Activated naive CD8-positive, alpha-beta T cell treated with anti-CD3 and anti-CD28 coated beads, Interleukin-2, amount 50 U/mL, for 24 hours (primary cell): ENCODE results near the gene ZBTB24.
A peak's percentile ranks its signal among the peaks of the same experiment; 100 is the strongest.
"Not testable (repeated sequence)": the region's sequence is repeated elsewhere in the genome, so short reads cannot be mapped to it uniquely, and the experiment has no call there.

Experiments used
- ATAC-seq: fragments of 150-1000 bp; cut with Tn5 transposase; one replicate; pipeline ENCODE4 v1.10.0; 2021
- DNase-seq: peaks from one replicate; pipeline ENCODE4 v3.0.0; 2021
- H3K27ac Mint-ChIP-seq: one replicate; pipeline ENCODE4 v1.8.0; 2021; ENCODE audit warnings: mild to moderate bottlenecking, mixed read lengths
- H3K27me3 Mint-ChIP-seq: one replicate; pipeline ENCODE4 v1.8.0; 2021; ENCODE audit warnings: mixed read lengths
- H3K36me3 Mint-ChIP-seq: one replicate; pipeline ENCODE4 v1.8.0; 2021; ENCODE audit warnings: low read depth, mixed read lengths
- H3K4me1 Mint-ChIP-seq: one replicate; pipeline ENCODE4 v1.8.0; 2021; ENCODE audit warnings: mixed read lengths
- H3K4me3 Mint-ChIP-seq: one replicate; pipeline ENCODE4 v1.8.0; 2021; ENCODE audit warnings: mild to moderate bottlenecking, moderate library complexity, mixed read lengths
- H3K9me3 Mint-ChIP-seq: one replicate; pipeline ENCODE4 v1.8.0; 2021; ENCODE audit warnings: mixed read lengths

ZBTB24 gene

DNA sequence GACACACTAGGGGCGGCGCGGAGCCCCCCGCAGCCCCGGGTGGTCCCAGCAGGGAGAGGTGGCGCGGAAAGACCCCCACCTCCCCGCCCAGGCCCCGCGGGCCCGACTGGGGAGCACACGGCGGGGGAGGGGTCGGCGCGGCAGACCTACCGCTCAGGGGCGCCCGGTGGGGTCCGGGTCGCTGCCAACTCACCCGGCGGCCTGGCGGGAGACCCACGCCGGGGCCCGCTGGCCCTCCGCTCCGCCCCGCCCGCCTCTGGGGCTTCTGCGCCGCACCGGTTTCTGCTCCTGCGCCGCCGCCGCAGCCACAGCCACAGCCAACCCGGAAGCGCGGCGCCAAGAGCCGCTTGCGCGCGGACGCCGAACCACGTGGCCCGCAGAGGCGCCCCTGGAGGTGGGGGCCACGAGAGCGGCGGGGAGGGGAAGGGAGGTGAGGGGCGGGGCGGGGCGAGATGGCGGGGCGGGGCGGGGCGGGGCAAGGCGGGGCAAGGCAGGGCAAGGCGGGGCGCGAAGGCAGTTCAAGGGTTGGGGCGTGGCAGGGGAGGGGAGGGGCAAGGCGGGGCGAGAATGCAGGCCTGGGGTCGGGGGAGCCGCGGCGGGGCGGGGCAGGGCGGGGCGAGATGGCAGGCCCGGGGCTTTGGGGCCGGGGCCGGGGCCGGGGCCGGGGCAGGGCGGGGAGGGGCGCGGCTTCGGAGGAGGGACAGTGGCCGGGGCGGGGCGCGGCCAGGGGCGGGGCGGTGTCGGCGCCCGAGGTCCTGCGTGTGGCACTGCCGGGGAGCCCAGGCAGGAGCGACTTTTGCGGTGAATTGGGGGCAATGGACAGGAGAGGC, at the start of gene ZBTB24:
Gene ZBTB24, minus strand, starts transcription at position 315 of the 830 bp plus-strand sequence. CDS start 1,193 bp downstream, outside the sequence.
- Mint-ChIP-seq H3K36me3 (peaks cover 37% of the 10 kb centered on the region), H3K9me3 (no peaks in the 10 kb centered on the region), H3K4me1 (peaks cover 42% of the 10 kb centered on the region), H3K27ac (peak within 1 kb of the TSS; percentile 93), H3K4me3 (peak within 1 kb of the TSS; percentile 96), H3K27me3 (peaks cover 1% of the 10 kb centered on the region)
- peak; percentile 89 for DNase-seq
- peak; percentile 82 for ATAC-seq

DNA sequence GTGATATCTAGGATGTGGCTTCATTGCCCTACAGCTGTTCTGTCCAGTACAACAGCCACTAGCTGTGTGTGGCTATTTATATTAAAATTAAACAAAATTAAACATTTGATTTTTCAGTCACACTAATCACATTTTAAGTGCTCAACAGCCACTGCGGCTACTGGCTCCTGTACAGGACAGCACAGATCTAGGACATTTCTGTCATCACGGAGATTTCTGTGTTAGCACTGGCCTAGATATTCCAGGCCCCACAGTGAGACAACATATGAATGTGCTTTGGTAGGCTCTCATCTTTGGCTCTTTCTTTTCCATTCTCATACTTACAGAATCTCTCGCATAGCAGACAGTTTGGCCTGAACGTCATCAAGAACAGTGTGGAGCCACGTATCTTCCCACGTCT, 48.4 kb upstream of the ZBTB24 start:
- Mint-ChIP-seq H3K27me3 (no peaks in the 10 kb centered on the region), H3K36me3 (no peaks in the 10 kb centered on the region)
- DNase-seq = no peak

DNA sequence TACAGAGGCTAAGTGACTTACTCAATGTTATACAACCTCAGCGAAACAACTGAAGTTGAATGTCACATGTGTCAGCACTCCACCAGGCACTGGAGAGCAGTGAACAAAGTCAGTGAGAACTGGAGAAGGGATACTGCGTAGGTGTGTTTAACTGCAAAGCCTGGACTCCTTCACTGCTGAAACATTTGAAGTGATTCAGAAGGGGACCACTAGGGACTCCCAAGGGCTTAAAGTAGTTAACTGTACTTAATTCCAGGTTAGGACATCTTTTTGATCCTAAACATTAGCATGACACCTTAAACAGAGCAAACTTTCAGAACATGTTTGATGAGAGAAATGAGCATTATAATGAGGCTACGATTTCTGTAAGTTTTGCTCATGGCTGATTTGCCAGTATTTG, 45.0 kb upstream of the ZBTB24 start:
- DNase-seq (no peak), ATAC-seq (no peak)
- no peak overlapping the region for H3K4me3 Mint-ChIP-seq
- peaks cover 6% of the 10 kb centered on the region for H3K36me3 Mint-ChIP-seq
- no peaks in the 10 kb centered on the region for H3K4me1 Mint-ChIP-seq
- no peaks in the 10 kb centered on the region for H3K9me3 Mint-ChIP-seq
- H3K27ac Mint-ChIP-seq = no peak overlapping the region
- H3K27me3 Mint-ChIP-seq = no peaks in the 10 kb centered on the region

More for the DNA sequence above, 48.4 kb upstream of the ZBTB24 start:
- no peak for ATAC-seq
- Mint-ChIP-seq H3K4me1 (no peaks in the 10 kb centered on the region), H3K4me3 (no peak overlapping the region), H3K9me3 (no peaks in the 10 kb centered on the region), H3K27ac (no peak overlapping the region)

DNA sequence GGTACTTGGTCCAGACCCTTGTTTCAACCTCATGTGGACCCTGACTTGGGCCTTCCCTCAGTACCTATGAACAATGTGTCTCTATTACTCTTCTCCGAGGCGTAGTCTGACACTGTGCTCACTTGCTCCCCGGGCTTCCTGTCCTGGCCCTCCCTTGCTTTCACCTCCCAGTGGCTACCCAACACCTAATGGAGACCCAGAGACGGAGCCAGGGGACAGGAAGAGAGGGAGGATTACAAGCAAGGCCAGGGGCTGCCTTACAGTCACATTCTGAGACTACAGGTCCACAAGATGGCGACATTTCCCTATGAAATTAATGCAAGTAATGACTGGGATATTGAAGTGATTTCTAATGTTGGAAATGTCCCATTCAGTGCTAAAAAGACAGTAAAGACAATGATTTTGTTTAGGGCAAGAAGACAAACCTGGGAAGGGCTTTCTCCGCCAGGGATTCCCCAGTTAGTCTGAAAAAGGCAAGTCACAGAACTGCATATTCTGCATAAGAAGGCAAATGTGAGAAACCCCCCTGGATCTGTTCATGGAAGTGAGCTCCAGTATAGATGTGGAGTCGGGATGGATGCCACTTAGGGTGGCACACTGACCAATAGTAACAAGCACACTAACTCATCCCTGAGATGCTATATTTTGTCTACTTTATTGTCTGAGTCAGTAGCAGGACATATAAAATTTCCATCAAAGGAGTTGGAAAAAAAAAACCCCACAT, 44.0 kb upstream of the ZBTB24 start:
- no peaks in the 10 kb centered on the region for H3K9me3 Mint-ChIP-seq

DNA sequence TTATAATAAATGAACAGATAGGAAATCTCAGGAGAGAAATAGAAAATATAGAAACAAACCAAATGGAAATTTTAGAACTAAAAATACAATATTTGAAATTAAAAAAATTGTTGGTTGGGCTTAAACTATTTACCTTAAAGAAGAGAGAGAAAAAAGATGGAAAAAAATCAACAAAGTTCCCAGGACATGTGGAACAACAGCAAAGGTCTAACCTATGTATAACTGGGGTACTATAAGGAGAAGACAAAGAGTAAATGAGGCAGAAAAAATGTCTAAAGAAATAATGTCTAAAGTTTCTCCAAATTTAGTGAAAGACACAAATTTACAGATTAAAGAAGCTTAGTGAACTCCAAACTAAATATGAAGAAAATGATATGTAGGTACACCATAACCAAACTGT, 41.1 kb upstream of the ZBTB24 start:
- Mint-ChIP-seq H3K27me3 (no peaks in the 10 kb centered on the region), H3K4me3 (no peak overlapping the region), H3K27ac (no peak overlapping the region), H3K36me3 (peaks cover 6% of the 10 kb centered on the region), H3K4me1 (no peaks in the 10 kb centered on the region), H3K9me3 (no peaks in the 10 kb centered on the region)
- ATAC-seq (no peak), DNase-seq (no peak)

More for the DNA sequence above, 44.0 kb upstream of the ZBTB24 start:
- Mint-ChIP-seq H3K27ac (no peak overlapping the region), H3K36me3 (peaks cover 6% of the 10 kb centered on the region), H3K4me3 (no peak overlapping the region), H3K4me1 (no peaks in the 10 kb centered on the region), H3K27me3 (no peaks in the 10 kb centered on the region)
- ATAC-seq (peak; percentile 84), DNase-seq (peak; percentile 44)

DNA sequence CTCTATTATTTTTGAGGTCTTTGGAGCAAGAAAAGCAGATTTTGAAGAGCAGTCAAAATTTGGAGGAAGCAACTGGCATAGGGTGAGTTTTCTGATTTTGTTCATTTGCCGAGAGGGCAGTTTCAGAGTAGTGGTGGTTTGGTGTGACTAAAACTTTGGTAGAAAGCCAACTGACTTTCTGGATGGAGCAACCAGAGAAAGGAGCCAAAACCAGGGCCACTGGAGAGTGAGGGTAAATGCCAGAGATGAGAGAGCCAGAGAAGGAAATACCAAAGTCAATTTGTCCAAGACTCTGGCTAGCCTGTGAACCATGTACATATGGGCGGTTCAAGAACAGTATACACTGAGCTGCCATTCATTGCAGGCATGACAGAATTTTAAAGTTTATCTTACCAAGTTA, 40.5 kb upstream of the ZBTB24 start:
- Mint-ChIP-seq H3K4me1 (no peaks in the 10 kb centered on the region), H3K36me3 (peaks cover 6% of the 10 kb centered on the region), H3K27me3 (no peaks in the 10 kb centered on the region), H3K27ac (no peak overlapping the region), H3K9me3 (no peaks in the 10 kb centered on the region), H3K4me3 (no peak overlapping the region)
- DNase-seq = no peak
- no peak for ATAC-seq

DNA sequence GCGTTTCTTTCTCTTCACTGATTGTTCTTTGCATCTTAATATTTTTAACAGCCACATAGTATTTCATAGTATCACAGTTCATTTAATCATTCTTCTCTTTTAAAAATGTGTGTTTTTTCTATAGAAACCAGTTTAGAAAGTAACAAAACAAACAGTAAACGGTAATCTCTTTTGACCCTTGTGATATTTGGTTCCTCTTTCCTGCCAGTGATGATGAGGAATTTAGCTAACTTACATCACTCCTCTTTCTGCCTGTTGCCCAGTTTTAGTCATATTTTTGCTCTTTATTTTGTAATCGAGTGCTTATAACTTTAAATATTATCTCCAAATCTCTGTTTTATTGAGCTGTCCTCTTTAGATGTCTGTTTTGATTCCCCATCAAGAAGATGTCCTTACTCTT, 38.1 kb upstream of the ZBTB24 start:
- Mint-ChIP-seq H3K36me3 (peaks cover 6% of the 10 kb centered on the region), H3K9me3 (no peaks in the 10 kb centered on the region), H3K4me3 (no peak overlapping the region), H3K27me3 (no peaks in the 10 kb centered on the region), H3K4me1 (peaks cover 14% of the 10 kb centered on the region), H3K27ac (no peak overlapping the region)
- ATAC-seq (no peak), DNase-seq (no peak)

DNA sequence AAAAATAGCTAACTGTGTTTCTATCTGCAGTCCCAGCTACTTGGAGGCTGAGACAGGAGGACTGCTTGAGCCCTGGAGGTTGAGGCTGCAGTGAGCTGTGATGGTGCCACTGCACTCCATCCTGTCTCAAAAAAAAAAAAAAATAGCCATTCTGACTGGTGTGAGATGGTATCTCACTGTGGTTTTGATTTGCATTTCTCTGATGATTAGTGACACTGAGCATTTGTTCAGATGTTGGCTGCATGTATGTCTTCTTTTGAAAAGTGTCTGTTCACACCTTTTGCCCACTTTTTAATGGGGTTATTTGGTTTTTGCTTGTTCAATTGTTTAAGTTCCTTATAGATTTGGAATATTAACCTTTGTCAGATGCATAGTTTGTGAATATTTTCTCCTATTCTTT, 36.6 kb upstream of the ZBTB24 start:
- H3K27ac Mint-ChIP-seq, DNase-seq, H3K27me3 Mint-ChIP-seq, H3K36me3 Mint-ChIP-seq, ATAC-seq, H3K4me3 Mint-ChIP-seq, H3K9me3 Mint-ChIP-seq: not testable (repeated sequence)
- H3K4me1 Mint-ChIP-seq = peaks cover 28% of the 10 kb centered on the region

DNA sequence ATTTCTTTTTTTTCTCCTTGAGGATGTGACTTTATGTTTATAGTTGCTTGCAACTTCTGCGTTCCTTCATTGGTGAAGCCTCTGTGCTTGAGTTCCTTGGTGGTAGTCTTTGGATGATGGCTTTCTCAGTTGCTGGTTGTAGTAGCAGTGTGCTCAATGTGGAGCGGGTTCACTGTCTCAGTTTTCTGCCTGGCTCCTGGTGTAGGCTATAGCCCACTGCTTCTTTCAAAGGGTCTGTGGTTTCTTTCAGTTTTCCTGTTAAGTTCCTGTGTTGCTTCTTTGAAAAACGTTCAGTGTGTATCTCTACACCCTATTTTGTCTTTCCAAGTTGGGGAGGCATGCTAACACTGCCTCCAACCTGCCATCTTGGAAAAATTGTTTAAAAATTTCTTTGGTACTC, 33.9 kb upstream of the ZBTB24 start:
- peaks cover 32% of the 10 kb centered on the region for H3K4me1 Mint-ChIP-seq
- H3K4me3 Mint-ChIP-seq = peak overlapping the region; percentile 12
- H3K27ac Mint-ChIP-seq = peak overlapping the region; percentile 36
- peaks cover 2% of the 10 kb centered on the region for H3K36me3 Mint-ChIP-seq
- no peaks in the 10 kb centered on the region for H3K27me3 Mint-ChIP-seq
- DNase-seq (no peak), ATAC-seq (no peak)
- no peaks in the 10 kb centered on the region for H3K9me3 Mint-ChIP-seq

DNA sequence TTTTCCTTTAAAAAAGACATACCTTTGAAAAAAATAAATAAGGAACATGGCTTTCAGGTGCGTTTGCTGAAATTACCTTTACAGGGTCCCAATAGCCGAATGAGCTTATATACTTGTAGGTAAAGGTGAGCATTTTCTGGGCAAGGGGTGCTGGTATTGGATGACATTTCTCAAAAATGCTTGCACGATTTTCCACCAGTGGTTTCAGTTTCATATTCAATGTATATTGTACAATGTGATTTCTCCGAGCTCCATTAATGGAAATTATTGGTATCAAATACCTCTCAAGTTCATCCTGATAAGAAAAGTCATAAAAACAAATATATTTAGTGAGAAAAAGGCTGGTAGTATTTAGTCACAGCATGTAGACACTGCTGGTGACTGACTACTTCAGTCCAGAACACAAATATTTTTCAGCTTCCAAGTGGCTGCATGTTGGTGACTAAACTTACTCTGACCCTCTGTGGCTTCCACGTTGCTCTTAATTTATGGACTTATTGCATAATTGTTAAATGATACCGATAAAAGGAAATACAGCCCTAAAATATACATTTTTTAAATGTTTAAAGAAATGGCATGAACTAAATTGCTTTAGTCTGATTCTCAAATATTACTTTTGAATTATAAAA, 32.9 kb upstream of the ZBTB24 start:
- Mint-ChIP-seq H3K4me1 (peaks cover 32% of the 10 kb centered on the region), H3K27me3 (no peaks in the 10 kb centered on the region), H3K4me3 (peak overlapping the region; percentile 13), H3K27ac (peak overlapping the region; percentile 47), H3K9me3 (no peaks in the 10 kb centered on the region), H3K36me3 (peaks cover 2% of the 10 kb centered on the region)
- DNase-seq (no peak), ATAC-seq (peak; percentile 52)

DNA sequence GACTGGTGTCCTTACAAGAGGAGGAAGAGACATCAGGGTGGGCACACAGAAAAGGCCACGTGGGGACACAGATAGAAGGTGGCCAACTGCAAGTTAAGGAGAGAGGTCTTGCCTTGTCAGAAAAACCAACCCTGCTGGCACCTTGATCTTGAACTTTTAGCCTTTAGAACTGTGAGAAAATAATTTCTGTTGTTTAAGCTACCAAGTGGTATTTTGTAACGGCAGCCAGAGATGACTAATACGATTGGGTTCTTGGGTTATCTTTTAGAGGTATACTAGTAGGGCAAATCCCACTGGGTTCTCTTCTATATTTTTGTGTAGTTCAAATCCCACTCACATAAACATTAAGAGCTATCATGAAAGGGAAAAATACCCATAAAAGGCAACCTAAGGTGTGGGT, 31.9 kb upstream of the ZBTB24 start:
- Mint-ChIP-seq H3K9me3 (no peaks in the 10 kb centered on the region), H3K4me3 (peak overlapping the region; percentile 13), H3K27ac (peak overlapping the region; percentile 47), H3K4me1 (peaks cover 32% of the 10 kb centered on the region), H3K27me3 (no peaks in the 10 kb centered on the region), H3K36me3 (peaks cover 2% of the 10 kb centered on the region)
- no peak for DNase-seq
- ATAC-seq = no peak

DNA sequence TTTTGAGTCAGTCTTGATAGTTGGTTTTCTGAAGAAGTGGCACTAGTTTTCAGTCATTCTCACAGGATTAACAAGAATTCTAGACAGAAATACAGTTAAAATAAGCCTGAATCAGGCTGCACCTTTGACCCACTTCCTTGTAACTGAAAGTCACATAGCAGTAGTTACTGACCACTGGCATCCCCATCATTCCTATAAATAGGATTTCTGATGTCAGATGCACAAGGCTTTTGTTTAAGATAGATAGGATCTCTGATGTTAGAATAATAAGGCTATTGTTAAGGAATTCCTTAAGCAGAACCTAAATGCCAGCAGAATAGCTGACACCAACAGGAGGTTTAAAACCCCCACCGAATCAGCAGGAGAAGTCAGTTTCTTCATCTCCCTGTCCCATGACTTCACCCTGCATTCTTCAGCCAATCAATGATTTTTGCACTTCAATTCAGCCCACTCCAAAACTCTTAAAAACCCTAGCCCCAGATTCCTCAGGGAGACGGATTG, 30.6 kb upstream of the ZBTB24 start:
- ATAC-seq (no peak), DNase-seq (no peak)
- Mint-ChIP-seq H3K4me1 (peaks cover 32% of the 10 kb centered on the region), H3K36me3 (peaks cover 2% of the 10 kb centered on the region), H3K27me3 (no peaks in the 10 kb centered on the region), H3K27ac (no peak overlapping the region), H3K4me3 (no peak overlapping the region), H3K9me3 (no peaks in the 10 kb centered on the region)

DNA sequence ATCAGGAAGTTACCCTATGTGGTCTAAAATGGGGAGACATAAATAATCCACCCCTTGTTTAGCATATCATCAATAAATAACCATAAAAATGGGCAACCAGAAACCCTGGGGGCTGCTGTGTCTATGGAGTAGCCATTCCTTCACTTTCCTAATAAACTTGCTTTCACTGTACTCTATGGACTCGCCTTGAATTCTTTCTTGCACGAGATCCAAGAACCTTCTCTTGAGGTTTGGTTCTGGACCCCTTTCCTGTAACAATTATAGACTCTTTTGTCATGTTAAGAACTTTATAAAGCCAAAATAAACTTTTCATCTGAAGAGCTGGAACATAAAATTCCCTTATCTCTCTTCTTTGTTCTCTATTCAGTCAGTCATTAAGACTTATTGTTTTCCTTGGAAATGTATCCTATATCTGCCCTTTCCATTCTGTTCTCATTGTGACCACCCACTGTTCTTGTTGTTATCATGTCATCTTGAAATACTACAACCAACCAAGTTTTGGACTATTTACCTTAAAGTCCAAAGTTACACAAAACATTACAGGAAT, 29.3 kb upstream of the ZBTB24 start:
- no peaks in the 10 kb centered on the region for H3K27me3 Mint-ChIP-seq
- H3K9me3 Mint-ChIP-seq = no peaks in the 10 kb centered on the region
- DNase-seq = no peak
- ATAC-seq = no peak
- no peak overlapping the region for H3K4me3 Mint-ChIP-seq
- peaks cover 2% of the 10 kb centered on the region for H3K36me3 Mint-ChIP-seq
- no peak overlapping the region for H3K27ac Mint-ChIP-seq
- peaks cover 31% of the 10 kb centered on the region for H3K4me1 Mint-ChIP-seq

DNA sequence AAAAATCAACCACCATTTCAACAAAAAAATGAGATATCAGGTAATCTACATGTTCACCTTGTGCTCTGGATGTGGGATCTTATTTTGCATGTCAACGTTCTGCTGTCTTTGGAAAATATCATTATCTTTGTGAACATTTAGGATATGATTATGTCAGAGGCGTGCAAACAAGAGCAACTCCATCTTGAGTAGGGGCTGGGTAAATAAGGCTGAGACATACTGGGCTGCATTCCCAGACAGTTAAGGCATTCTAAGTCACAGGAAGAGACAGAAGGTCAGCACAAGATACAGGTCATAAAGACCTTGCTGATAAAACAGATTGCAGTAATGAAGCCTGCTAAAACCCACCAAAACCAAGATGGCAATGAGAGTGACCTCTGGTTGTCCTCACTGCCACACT, 28.8 kb upstream of the ZBTB24 start:
- H3K9me3 Mint-ChIP-seq = no peaks in the 10 kb centered on the region
- peaks cover 2% of the 10 kb centered on the region for H3K36me3 Mint-ChIP-seq
- no peaks in the 10 kb centered on the region for H3K27me3 Mint-ChIP-seq
- no peak overlapping the region for H3K4me3 Mint-ChIP-seq
- no peak for ATAC-seq
- peaks cover 25% of the 10 kb centered on the region for H3K4me1 Mint-ChIP-seq
- DNase-seq = no peak
- no peak overlapping the region for H3K27ac Mint-ChIP-seq
